Stimulated activated CD4-positive, alpha-beta T cell treated with anti-CD3 and anti-CD28 coated beads, Interleukin-2, amount 100 ng/mL, for 4 hours (primary cell): ENCODE data around the gene GAGE12H.
A peak's percentile ranks its signal among the peaks of the same experiment; 100 is the strongest.
"Not testable (repeated sequence)": the region's sequence is repeated elsewhere in the genome, so short reads cannot be mapped to it uniquely, and the experiment has no call there.

Experiments
- DNase-seq: peaks from one replicate; pipeline ENCODE4 v3.0.0-alpha.2; 2020; ENCODE audit warnings: low read depth

The GAGE12H gene, protein sequence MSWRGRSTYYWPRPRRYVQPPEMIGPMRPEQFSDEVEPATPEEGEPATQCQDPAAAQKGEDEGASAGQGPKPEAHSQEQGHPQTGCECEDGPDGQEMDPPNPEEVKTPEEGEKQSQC

DNA sequence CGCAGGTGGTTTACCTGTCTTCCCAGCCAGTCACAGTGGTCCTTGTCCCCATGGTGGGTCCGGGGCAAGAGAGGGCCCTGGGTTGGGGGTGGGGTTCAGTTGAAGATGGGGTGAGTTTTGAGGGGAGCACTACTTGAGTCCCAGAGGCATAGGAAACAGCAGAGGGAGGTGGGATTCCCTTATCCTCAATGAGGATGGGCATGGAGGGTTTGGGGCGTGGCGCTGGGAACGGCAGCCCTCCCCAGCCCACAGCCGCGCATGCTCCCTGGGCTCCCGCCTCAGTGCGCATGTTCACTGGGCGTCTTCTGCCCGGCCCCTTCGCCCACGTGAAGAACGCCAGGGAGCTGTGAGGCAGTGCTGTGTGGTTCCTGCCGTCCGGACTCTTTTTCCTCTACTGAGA, at the start of gene GAGE12H:
Gene GAGE12H, plus strand, starts transcription at position 301 of the 400 bp plus-strand sequence. CDS start 1,155 bp downstream, outside the sequence.
- not testable (repeated sequence) for DNase-seq

- DNase-seq = not testable (repeated sequence)
These were observed 47.9 kb upstream of the GAGE12H start, which contains the start of gene GAGE12C for GRCh38 chrX:49531877-49532276. TSS of gene GAGE12C (plus strand) at chrX:49532177. CDS start at chrX:49533332, 1,155 bp downstream.

DNA sequence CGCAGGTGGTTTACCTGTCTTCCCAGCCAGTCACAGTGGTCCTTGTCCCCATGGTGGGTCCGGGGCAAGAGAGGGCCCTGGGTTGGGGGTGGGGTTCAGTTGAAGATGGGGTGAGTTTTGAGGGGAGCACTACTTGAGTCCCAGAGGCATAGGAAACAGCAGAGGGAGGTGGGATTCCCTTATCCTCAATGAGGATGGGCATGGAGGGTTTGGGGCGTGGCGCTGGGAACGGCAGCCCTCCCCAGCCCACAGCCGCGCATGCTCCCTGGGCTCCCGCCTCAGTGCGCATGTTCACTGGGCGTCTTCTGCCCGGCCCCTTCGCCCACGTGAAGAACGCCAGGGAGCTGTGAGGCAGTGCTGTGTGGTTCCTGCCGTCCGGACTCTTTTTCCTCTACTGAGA, 38.3 kb upstream of the GAGE12H start, which contains the start of gene GAGE12D:
Gene GAGE12D, plus strand, starts transcription at position 301 of the 400 bp plus-strand sequence. CDS start 1,155 bp downstream, outside the sequence.
- DNase-seq = not testable (repeated sequence)

GRCh38 chrX:49550989-49551388, 28.8 kb upstream of the GAGE12H start, which contains the start of gene GAGE12E:
TSS of gene GAGE12E (plus strand) at chrX:49551289. CDS start at chrX:49552444, 1,155 bp downstream.
- DNase-seq = not testable (repeated sequence)

GRCh38 chrX:49560542-49560941, 19.2 kb upstream of the GAGE12H start, which contains the start of gene GAGE12F:
TSS of gene GAGE12F (plus strand) at chrX:49560842. CDS start at chrX:49561997, 1,155 bp downstream.
- not testable (repeated sequence) for DNase-seq

DNA sequence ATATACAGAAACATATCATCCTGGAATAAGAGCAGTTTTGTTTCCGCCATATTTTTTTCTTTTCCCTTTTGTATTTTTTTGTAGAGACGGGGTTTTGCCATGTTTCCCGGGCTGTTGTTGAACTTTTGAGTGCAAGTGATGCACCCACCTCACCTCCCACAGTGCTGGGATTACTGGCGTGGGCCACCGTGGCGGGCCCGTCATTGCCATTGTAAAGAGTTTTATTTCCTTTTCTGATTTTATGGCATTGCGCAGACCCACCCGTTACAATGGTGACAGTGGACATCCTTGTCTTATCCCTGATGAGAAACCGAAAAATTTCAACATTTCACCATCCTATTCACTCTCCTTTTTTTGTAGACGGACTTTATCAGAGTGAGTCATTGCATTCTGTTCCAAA, 11.0 kb upstream of the GAGE12H start:
- not testable (repeated sequence) for DNase-seq

GRCh38 chrX:49569152-49569551, 10.6 kb upstream of the GAGE12H start:
- not testable (repeated sequence) for DNase-seq

- DNase-seq = not testable (repeated sequence)
These were observed 9.6 kb upstream of the GAGE12H start, which contains the start of gene GAGE12G for GRCh38 chrX:49570100-49570499. TSS of gene GAGE12G (plus strand) at chrX:49570400. CDS start at chrX:49571555, 1,155 bp downstream.

DNA sequence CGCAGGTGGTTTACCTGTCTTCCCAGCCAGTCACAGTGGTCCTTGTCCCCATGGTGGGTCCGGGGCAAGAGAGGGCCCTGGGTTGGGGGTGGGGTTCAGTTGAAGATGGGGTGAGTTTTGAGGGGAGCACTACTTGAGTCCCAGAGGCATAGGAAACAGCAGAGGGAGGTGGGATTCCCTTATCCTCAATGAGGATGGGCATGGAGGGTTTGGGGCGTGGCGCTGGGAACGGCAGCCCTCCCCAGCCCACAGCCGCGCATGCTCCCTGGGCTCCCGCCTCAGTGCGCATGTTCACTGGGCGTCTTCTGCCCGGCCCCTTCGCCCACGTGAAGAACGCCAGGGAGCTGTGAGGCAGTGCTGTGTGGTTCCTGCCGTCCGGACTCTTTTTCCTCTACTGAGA, 9.4 kb downstream of the GAGE12H start, which contains the start of gene GAGE2A:
Gene GAGE2A, plus strand, starts transcription at position 301 of the 400 bp plus-strand sequence. CDS start 1,155 bp downstream, outside the sequence.
- DNase-seq = not testable (repeated sequence)

- DNase-seq = not testable (repeated sequence)
These were observed 10.2 kb downstream of the GAGE12H start for GRCh38 chrX:49589769-49590478.

- DNase-seq = not testable (repeated sequence)
These were observed 10.7 kb downstream of the GAGE12H start for GRCh38 chrX:49590488-49590887.

DNA sequence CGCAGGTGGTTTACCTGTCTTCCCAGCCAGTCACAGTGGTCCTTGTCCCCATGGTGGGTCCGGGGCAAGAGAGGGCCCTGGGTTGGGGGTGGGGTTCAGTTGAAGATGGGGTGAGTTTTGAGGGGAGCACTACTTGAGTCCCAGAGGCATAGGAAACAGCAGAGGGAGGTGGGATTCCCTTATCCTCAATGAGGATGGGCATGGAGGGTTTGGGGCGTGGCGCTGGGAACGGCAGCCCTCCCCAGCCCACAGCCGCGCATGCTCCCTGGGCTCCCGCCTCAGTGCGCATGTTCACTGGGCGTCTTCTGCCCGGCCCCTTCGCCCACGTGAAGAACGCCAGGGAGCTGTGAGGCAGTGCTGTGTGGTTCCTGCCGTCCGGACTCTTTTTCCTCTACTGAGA, 19.0 kb downstream of the GAGE12H start, which contains the start of gene GAGE1:
Gene GAGE1, plus strand, starts transcription at position 301 of the 400 bp plus-strand sequence. CDS start 1,155 bp downstream, outside the sequence.
- DNase-seq = not testable (repeated sequence)

- DNase-seq = no peak
These were observed 31.1 kb downstream of the GAGE12H start for GRCh38 chrX:49610718-49611310.

- no peak for DNase-seq
These were observed 38.8 kb downstream of the GAGE12H start for GRCh38 chrX:49618574-49618973.

DNA sequence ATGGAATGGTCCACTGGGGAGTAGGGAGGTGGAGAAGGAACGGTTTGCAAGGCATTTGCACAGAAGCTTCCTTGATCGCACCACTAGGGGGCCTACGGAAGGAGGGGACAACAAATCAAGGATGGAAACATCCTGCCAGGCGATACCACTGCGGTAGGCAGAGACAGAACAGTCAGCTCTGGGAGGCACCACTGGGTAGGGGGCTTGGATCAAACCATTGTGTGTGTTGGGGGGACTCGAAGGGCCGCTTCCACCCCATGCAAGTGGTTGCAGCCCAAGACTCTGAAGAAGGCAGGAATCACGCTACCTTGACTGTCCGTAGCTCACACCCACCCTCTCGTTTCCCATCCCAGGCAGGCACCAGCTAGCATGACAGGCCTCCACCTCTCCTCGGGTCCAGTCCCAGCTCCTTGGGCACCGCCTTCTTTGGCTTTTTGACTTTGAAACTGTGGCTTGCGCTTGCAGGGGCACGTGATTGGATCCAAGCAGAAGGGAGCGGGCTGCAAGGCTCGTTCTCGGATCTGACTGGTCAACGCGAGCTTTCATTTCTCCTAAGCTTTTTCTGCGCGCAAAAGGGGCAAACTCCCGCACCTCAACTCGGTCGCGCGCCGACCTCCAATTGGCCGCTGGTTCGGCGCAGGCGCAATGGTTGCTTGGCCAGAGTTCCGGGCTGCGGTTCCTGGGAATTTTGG, 47.5 kb downstream of the GAGE12H start:
- DNase-seq = peak; percentile 7
